ENCODE measurements around the gene ADPGK.

ADPGK gene

DNA sequence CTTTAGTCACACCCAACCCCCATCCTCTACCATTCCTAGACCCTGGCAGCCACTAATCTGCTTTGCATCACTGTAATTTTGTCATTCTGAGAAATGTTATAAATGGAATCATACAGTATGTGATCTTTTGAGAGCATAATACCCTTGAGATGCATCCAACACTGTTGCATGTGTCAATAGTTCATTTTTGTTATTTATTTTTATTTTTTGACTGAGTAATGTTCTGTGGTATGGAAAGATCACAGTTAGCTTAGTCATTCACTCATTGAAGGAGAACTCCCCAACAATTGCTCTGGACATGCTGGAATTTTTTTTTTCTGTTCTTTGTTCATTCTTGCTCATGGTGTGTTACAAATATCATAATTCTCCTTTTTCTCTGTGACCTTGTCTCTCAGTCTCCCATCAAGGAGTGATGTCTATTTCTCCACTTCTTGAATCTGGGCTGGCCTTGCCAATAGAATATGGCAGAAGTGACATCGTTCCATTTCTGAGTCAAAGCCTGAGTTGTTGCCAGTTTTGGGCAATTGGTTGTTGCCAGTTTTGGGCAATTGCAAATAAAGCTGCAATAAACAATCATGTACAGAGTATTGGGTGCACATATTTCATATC is 6.8 kb upstream of the ADPGK start:
- no peak for DNase-seq (ENCODE audit: low read depth in 2 of 2)

DNA sequence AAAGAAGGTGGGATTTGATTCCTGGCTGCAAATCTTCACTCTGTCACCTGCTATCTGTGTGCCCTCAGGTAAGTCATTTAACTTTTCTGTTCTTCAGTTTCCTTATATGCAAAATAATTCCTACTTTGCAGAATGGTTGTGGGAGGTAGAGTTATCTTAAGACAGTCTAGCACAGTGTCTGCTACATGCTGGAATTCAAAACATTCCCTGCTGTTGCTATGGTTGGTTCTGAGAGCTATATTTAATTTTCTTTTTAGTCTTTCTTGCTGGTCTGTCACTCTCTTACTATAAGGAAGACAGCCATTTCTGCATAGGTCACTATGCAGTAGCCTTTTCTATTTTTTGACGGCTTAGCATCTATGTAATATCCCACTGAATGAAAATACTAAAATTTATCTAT is 4.0 kb upstream of the ADPGK start:
- no peak for DNase-seq (ENCODE audit: low read depth in 2 of 2)

DNA sequence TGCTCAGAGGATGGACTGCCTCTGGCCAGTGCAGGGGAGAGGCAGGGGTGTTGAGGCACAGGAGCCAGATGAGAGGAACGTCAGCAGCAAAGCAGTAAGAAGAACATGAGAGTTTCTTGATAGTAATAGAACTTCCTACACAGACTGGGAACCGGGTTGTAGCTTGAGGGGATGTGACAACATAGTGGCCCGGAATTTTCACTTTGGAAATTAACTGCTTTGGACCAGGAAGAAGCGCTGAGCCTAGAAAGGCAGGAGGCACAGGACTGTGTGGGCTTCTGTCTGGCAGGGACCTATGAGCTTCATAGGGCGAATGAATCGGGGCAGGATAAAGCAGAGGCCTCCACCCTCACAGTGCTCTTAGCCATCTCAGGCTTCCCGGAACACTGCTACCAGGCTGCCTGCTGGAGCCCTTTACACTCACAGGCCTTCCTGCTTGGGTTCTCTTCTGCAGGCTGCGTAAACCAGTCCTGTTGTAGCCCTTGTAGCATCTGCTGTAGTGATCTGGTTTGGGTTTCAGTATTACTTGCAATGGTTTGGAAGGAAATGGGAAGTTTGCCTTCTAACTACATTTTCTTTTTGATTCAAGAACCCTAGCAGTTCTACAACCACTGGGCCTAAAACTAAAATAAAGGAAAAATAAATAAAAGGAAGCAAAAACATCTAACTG is 3.3 kb upstream of the ADPGK start:
- DNase-seq (ENCODE audit: low read depth in 2 of 2), result no peak

DNA sequence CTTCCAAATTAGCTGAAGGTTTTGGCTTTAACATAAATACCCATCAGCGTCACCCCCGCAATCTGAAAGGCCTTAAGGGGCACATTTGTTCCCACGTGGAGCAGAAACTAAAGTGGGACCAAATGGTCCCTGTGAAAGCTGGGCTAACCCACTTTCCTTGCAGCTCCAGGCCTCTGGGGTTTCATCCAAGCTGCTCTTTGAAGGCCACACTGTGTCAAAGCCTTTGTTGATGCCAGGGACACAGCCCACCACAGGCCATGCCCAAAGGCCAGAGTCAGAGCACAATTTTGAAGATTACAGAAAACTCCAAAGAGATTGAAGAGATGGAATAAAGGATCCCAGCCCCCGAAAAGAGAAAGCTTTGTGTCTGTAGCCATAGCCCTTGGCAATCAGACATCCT is 2.7 kb upstream of the ADPGK start:
- DNase-seq (ENCODE audit: low read depth in 2 of 2), result no peak

DNA sequence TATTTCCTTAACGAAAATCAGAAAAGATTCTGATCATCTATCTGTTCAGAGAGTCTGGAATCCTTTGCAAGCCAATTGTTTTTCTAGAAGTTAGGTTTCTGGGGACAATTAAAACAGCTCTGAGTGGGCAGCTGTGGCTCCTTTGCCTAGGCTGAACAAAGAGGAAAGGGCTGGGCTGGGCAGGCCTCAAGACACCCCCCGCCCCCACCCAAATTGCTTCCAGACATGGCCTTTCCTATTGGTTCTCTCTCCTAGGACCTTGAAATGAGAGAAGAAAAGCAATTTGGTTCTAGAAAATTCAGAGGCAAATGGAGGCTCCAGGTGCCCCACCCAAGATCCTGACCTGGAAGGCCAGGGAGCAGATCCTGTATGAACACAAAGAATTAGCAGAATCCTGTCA is 2.3 kb upstream of the ADPGK start:
- no peak for DNase-seq (ENCODE audit: low read depth in 2 of 2)

DNA sequence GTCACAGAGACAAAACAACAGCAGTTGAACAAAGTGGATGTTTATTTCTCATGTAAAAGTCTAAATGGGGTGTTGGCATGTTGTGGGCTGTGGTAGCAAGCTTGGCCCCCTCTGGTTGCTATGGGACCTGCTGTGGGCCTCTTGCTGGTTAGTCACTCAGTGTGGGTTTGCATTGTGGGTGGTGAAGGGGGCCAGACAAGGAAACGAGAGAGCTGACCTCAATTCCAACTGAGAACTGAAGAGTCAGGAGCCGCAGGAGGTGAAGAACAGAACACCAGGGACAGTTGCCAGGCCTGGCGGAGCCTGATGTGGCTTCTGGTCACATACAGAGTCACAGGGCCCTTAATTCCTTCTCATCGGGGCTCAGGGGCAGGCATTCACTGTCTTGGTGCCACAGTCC is 1.9 kb upstream of the ADPGK start:
- no peak for DNase-seq (ENCODE audit: low read depth in 2 of 2)

DNA sequence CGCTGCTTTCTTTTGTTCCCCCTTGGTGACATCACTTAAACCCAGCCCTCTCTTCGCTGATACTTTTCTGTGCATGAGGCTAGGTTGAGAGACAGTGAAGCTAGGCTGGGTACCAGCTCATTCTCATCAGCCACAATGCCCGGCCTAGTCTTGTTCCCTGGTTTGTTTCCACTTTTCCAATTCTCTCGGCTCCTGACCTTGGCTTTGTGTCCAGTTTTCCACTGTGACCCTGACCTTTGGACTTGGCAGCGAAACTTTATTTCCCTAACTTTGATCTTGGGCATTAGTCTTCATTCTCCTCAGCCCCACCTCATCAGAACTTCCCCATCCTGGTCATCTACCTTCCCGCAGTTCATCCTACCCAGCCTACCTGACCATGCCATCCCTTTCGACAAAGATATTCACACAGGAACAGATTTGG is 908 bp upstream of the ADPGK start:
- DNase-seq (ENCODE audit: low read depth in 2 of 2), result no peak

DNA sequence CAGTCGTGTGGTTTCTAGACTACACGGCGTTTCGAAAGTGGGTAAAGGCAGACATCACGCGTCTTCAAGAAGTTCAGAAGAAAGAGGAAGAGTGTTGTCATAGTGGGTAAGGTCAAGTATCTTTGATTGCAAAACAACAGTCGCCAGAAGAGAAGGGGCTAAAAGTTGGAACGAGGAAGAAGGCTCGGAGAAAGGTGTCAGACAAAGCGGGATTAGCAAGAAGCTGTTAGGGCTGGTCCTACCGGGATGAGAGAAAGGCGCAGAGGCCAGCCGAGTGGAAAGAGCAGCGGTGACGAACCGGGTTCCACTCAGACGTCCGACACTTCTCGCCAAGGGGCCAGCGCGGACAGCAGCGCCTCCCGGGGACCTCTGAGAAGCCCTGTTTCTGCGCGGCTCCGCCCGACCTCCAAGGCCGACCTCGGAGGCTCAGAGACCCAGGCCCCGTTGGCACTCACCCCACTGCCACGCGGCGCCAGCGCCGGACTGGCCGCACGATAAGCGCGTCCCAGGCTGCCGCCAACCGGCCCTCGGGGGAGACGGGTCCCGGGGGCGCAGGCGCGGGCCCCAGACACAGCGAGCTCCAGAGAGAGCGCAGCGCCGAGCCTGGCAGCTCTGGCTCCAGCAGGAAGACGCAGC is 436 bp downstream of the ADPGK start:
- peak; percentile 8 for DNase-seq (ENCODE audit: low read depth in 2 of 2)

DNA sequence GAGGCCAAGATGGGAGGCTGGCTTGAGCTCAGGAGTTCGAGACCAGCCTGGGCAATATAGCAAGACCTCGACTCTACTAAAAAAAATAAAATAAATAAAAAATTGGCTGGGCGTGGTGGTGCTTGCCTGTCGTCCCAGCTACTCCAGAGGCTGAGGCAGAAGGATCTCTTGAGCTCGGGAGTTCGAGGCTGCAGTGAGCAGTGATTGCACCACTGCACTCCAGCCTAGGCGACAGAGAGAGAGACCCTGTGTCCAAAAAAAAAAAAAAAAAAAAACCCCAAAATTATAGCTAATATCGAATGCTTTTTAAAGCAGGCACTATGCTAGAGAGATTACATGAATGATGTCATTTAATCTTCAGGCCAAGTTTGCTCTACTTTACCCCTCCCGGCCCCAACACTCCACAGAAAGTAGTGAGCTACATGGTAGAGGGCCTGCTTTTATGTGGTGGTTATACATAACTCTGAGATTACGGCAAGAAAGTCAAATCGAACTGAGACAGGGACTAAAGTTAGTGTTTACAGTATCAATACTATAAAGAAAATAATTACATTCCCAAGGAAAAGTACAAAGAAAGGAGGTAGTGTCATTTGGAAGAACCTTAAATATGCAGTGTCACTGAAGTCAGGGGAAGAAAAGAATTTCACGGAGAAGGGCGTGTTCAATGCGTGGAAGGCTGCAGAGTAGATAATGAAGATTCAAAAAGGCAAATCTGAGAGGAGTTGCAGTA is 1.1 kb downstream of the ADPGK start:
- no peak for DNase-seq (ENCODE audit: low read depth in 2 of 2)

DNA sequence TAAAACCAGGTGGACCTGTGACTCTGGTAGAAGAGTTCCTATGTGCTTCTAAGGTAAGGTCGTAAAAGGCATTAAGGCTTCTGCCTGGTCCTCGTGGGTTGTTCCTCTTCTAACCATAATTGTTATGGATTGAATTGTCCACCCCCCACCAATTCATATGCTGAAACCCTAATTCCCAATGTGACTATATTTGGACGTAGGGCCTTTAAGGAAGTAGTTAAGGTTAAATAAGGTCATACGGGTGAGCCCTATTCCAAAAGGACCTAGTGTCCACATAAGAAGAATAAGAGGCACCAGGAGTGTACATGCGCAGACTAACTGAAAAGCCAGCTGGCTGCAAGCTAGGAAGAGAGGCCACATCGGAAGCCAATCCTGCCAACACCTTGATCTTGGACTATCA is 1.9 kb downstream of the ADPGK start:
- no peak for DNase-seq (ENCODE audit: low read depth in 2 of 2)

DNA sequence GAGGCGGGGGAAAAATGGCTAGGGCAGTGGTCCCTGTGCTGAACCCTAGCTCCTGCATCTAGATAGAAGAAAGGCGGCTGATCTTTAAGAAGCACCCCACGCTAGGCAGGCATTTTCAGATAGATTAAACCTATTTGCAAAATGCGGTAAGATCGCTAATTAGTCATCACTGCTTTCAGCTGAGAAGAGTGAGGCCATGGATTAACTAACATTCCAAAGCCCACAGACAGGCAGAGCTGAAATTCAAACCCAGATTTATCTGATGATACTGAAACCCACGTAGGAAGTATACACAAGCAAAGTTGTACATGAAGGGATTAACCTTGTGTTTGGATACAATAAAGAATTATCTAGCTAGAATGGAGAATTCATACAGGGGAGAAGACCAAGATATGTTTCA is 4.8 kb downstream of the ADPGK start:
- no peak for DNase-seq (ENCODE audit: low read depth in 2 of 2)

DNA sequence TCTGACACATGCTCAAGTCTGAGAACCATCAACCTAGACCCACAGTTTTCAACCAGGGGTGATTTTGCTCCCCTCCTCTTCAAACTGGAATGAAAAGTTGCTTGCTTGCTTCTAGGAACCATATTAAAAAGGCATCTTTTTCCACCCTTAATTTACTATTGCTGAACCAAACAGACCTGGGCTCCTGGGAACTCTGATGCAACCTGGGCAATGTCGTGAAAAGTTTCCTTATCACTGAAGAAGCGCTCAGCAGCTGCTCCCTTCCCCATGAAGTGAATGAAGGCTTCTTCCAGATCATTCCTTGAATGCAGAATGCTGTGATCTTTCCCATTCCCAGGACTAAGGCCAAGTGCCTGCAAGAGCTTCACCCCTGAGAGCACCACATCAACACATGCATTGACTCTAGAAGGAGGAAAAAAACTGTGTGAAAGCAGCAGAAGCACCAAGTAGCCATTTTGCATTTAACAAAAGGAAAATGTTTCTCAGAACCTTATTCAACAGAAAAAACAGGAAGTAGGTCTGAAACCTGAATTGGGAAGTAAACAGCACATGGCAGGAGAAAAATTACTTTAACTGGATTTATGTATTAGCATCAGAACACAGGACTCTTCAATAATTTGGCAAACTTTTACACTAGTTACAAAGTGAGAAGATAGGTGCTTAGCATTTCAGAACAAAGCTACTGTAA is 8.7 kb downstream of the ADPGK start:
- DNase-seq (ENCODE audit: low read depth in 2 of 2), result no peak

DNA sequence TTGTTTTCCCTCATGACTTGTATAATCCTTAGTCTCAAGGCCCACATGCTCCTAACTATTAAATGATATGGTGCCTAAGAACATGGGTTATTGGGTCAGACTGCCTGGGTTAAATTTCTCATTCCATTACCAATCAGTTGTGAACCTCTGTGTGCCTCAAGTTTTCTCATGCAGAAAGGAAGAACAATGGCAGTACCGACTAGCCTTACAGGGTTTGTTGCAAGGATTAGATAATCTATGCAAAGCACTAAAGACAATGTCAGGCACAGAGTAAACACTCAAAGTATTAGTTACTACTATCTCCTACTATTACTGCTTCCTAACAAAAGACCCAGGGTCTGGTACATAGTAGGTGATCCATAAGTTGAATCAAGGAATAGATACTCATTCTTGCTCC is 12.2 kb downstream of the ADPGK start:
- no peak for DNase-seq (ENCODE audit: low read depth in 2 of 2)

DNA sequence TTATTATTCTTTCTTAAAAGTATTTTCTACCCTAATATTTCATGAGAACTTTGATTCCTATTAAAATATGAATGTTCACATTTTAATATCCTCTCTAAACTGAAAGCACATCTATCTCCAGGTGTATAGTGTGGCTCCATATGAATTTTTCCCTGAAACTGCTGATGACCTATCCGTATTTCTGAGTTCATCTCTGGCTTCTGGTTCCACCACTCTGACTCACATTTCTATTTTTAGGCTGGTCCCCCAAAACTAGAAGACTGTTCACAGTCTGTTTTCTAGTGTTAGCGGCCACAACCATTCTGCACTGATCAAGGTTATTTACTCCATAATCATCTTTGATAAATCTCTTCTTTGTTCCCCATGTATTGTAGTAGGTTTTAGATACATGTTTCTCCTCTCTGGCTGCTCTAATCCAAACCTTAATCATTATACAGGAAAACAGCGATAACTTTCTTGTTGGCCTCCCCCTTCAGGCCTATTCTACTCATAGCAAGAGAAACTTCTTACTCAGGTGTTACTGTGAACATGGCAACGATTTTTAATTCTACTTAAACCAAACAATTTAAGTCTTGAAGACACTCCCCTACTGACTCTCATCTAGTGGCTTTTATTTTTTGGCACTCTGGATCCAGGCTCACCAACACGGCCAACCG is 12.8 kb downstream of the ADPGK start:
- no peak for DNase-seq (ENCODE audit: low read depth in 2 of 2)

DNA sequence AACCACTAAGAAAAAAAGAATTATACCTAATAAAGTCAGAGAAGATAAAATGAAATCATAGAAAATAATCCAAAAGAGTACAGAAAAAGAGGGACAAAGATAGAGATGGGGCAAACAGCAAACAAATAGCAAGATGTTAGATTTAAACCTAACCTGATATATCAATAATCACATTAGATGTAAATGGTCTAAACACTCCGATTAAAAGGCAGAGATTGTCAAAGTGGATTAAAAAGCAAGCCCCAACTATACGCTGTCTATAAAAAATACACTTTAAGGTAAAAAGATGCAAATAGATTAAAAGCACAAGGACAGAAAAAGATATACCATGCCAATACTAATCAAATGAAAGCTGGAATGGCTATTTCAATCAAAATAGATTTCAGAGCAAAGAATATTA is 16.8 kb downstream of the ADPGK start:
- DNase-seq (ENCODE audit: low read depth in 2 of 2), result no peak

DNA sequence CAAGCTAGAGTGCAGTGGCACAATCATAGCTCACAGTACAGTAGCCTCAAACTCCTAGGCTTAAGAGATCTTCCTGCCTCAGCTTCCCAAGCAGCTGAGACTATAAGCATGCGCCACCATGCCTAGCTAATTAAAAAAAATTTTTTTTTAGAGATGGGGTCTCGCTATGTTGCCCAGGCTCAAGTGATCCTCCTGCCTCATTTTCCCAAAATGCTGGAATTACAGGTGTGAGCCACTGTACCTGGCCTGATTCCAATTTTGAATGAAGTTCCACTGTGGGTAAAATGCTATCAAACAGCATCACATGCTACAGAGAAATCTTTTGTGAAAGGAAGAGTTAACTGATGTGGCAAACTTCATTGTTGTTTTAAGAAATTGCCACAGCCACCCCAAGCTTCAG is 17.5 kb downstream of the ADPGK start:
- DNase-seq (ENCODE audit: low read depth in 2 of 2), result no peak

DNA sequence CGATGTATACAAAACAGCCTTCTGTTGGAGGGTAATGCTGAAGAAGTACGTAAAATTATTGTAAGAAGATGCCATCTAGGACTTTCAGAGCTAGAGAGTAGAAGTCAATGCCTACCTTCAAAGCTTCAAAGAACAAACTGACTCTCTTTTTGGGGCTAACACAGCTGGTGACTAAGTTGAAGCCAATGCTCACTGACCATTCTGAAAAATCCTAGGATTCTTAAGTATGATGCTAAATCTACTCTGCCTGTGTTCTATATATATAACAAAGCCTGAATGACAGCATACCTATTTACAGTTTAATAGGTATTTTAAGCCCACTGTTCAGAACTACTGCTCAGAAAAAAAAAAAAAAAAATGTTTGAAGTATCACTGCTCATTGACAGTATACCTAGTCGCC is 18.9 kb downstream of the ADPGK start:
- no peak for DNase-seq (ENCODE audit: low read depth in 2 of 2)

DNA sequence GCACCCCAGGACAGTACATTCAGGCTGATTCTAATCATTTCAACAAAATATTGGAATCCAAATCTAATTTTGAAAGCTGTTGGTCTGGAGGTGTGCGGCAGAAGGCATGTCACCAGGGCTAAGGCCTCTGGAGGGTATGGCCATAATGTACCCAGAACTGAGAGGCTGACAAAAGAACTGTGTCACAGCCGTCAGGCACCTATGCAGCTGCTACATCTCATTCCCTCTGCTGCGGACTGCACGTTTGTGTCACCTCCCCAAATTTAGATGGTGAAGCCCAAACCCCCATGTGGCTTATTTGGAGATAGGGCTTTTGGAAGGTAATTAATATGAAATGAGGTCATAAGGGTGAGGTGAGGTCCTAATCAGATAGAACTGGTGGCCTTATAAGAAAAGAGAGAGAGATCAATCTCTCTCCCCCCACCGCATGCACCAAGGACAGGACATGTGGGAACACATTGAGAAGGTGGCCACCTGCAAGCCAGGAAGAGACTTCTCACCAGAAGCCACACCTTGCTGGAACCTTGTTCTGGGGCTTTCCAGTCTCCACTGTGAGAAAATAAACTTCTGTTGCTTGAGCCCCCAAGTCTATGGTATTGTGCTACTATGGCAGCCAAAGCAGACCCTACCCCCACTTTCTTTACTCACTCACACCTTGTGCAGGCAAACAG is 22.8 kb downstream of the ADPGK start:
- no peak for DNase-seq (ENCODE audit: low read depth in 2 of 2)

DNA sequence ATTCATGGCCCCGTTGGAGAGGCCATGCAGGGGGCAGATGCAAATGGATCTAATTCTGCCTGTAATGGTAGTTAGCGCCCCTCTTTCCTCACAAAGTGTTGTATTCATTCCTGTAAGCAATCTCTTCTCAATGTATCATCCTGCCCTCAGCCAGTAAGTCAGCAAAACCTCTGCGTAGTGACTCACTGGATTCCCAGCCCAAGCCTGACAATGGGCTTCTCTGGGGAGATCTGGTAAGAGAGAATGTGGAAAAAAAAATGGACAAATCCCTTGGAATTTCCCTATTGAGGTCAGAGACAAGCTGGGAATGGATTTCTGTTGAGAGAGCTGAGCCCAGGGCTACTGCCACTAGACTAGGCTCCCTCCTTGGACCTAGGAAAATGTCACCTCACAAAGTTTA is 25.4 kb downstream of the ADPGK start:
- DNase-seq (ENCODE audit: low read depth in 2 of 2), result no peak

DNA sequence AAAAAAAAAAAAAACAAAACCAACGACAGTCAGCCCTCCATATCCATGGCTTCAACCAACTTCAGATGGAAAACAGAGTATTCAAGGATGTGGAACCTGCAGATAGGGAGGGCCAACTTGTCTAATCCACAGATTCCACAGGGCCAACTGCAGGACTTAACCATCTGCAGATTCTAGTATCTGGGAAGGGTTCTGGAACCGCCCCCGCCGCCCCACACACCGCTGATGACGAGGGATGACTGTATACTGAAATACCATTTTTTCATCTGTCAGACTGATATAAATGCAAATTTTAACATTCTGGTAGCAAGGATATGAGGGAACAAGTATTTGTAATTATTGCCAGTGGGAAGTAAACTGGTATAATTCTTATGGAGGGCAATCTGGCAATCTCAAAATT is 29.5 kb downstream of the ADPGK start:
- DNase-seq (ENCODE audit: low read depth in 2 of 2), result no peak

DNA sequence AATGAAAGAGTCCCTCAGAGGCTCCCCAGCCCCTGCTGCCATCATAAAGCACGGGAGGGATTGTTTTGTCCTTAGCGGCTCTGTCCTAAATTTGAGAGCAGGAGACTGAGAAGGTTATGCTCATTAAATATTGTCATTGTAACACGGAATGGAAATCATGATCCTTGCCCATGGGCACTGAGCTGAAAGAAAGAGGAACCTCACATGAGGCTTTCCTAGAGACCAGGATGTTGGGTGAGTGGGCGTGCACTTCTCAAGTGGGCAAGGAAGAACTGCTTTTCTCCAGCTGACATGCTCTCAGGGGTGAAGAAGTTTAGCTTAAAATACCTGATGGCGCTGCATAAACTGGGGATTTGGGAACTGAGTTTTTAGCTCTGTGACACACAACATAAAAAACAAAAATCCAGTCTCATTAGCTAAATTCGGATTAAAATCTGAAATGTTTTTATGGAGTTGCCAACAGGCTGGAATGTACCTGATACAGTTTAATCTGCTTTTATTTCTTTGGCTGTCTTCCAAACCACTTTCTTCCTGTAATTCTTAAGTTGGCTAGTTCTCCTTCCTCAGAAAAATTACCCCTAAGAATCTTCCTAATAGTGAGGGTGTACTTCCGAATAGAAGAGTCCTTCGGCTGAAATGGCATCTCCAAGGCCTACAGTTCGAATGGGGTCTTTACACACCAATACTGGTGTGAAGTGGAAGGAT is 31.7 kb downstream of the ADPGK start:
- no peak for DNase-seq (ENCODE audit: low read depth in 2 of 2)
